Activated CD4-positive, CD25-positive, alpha-beta regulatory T cell treated with anti-CD3 and anti-CD28 coated beads, Interleukin-2, amount 50 U/mL, for 72 hours (primary cell): Measurements from ENCODE around the gene NR3C1.
"Not testable (repeated sequence)": the region's sequence is repeated elsewhere in the genome, so short reads cannot be mapped to it uniquely, and the experiment has no call there.

Source experiments
- DNase-seq: peaks from one replicate; pipeline ENCODE4 v3.0.0; 2021

Gene NR3C1

GRCh38 chr5:143329843-143330242, 73.6 kb downstream of the NR3C1 start:
- no peak for DNase-seq

- DNase-seq, result no peak
These were observed 74.8 kb downstream of the NR3C1 start for GRCh38 chr5:143328589-143329220.

GRCh38 chr5:143325086-143325485, 78.4 kb downstream of the NR3C1 start:
- not testable (repeated sequence) for DNase-seq

GRCh38 chr5:143322931-143323630, 80.4 kb downstream of the NR3C1 start:
- not testable (repeated sequence) for DNase-seq

GRCh38 chr5:143322176-143322575, 81.3 kb downstream of the NR3C1 start:
- no peak for DNase-seq

- DNase-seq, result no peak
These were observed 83.9 kb downstream of the NR3C1 start for GRCh38 chr5:143319437-143320227.

GRCh38 chr5:143318833-143319232, 84.7 kb downstream of the NR3C1 start:
- DNase-seq, result no peak

GRCh38 chr5:143318270-143318669, 85.2 kb downstream of the NR3C1 start:
- DNase-seq, result no peak

- no peak for DNase-seq
These were observed 86.4 kb downstream of the NR3C1 start for GRCh38 chr5:143316844-143317631.

- no peak for DNase-seq
These were observed 87.1 kb downstream of the NR3C1 start for GRCh38 chr5:143316337-143316736.

GRCh38 chr5:143315929-143316328, 87.6 kb downstream of the NR3C1 start:
- no peak for DNase-seq

- DNase-seq, result no peak
These were observed 88.3 kb downstream of the NR3C1 start for GRCh38 chr5:143315214-143315613.

- no peak for DNase-seq
These were observed 88.8 kb downstream of the NR3C1 start for GRCh38 chr5:143314659-143315058.

- DNase-seq, result no peak
These were observed 89.4 kb downstream of the NR3C1 start for GRCh38 chr5:143314099-143314498.

- no peak for DNase-seq
These were observed 90.1 kb downstream of the NR3C1 start for GRCh38 chr5:143313298-143313852.

GRCh38 chr5:143312822-143313221, 90.7 kb downstream of the NR3C1 start:
- DNase-seq, result no peak

GRCh38 chr5:143311955-143312354, 91.5 kb downstream of the NR3C1 start:
- no peak for DNase-seq

- no peak for DNase-seq
These were observed 92.1 kb downstream of the NR3C1 start for GRCh38 chr5:143311428-143311827.

GRCh38 chr5:143309661-143310431, 93.6 kb downstream of the NR3C1 start:
- no peak for DNase-seq

GRCh38 chr5:143308731-143309130, 94.8 kb downstream of the NR3C1 start:
- no peak for DNase-seq

GRCh38 chr5:143306040-143306439, 97.4 kb downstream of the NR3C1 start:
- DNase-seq, result no peak
